GM12878 (cell line): ENCODE measurements around the gene UMOD. TPM values are rescaled to one million over a fixed set of nuclear protein-coding genes. Genes with fewer than 3 reads are reported as not detected.

ENCODE experiments used
- ATAC-seq: fragments of 200-7000 bp; cut with Tn5 transposase; 3 replicates; pipeline ENCODE4 v1.9.1; 2020; ENCODE audit warnings: mild to moderate bottlenecking, moderate library complexity
- BruUV-seq: library from RNA; stranded (reverse); fragments of 400-500 nt; replicated peaks from 2 replicates; lab custom pipeline; 2021; lab: Mats Ljungman, UMichigan
- CTCF ChIA-PET: fragments of 300-600 bp; sonication (Branson Sonifier 250); formaldehyde crosslinking; extraction: SDS; loops from one replicate; lab custom pipeline; 2021; ENCODE audit warnings: inconsistent platforms; lab: Yijun Ruan, JAX
- POLR2A ChIA-PET: fragments of 350-600 bp; formaldehyde crosslinking; extraction: SDS; loops from one replicate; lab custom pipeline; 2021; ENCODE audit warnings: inconsistent platforms; lab: Charles Lee
- RAD21 ChIA-PET: fragments of 300-600 bp; sonication (Branson Sonifier 250); formaldehyde crosslinking; loops from one replicate; lab custom pipeline; 2023; ENCODE audit warnings: antibody characterized with exemption; ENCODE audit not compliant: unreplicated experiment; lab: Charles Lee
- SMC1A ChIA-PET: fragments of 300-600 bp; sonication (Branson Sonifier 250); formaldehyde crosslinking; loops from one replicate; lab custom pipeline; 2023; ENCODE audit not compliant: unreplicated experiment, uncharacterized antibody; lab: Charles Lee
- DNase-seq: peaks from one replicate; pipeline ENCODE4 v3.0.0-alpha.2; 2011; ENCODE audit warnings: low read depth, low spot score
- FAIRE-seq: peaks from 3 replicates; lab custom pipeline; 2011; peaks lifted over from hg19 to GRCh38; lab: Jason Lieb, UNC
- H2AFZ ChIP-seq: 2 replicates; pipeline ENCODE4 v1.6.0; 2011; ENCODE audit warnings: low read depth, low read length, control low read depth; ENCODE audit not compliant: control insufficient read depth
- H3K27ac ChIP-seq: 2 replicates; pipeline ENCODE4 v1.5.1; 2011; ENCODE audit warnings: control low read depth; ENCODE audit not compliant: control insufficient read depth, insufficient read depth
- H3K27me3 ChIP-seq, 2 experiments: replicated peaks in 1 of 2; 2 replicates each; pipeline versions ENCODE4 v1.6.0 to v1.6.1; 2011; ENCODE audit warnings: low read length in 1 of 2; ENCODE audit not compliant: control insufficient read depth in 2 of 2, insufficient read depth in 2 of 2
- H3K36me3 ChIP-seq, 2 experiments: 2 replicates each; pipeline ENCODE4 v1.5.1; 2011; ENCODE audit warnings: low read length in 1 of 2; ENCODE audit not compliant: control insufficient read depth in 2 of 2, insufficient read depth in 2 of 2
- H3K4me1 ChIP-seq: 2 replicates; pipeline ENCODE4 v1.6.1; 2011; ENCODE audit warnings: mild to moderate bottlenecking, low read length, moderate library complexity, mixed read lengths; ENCODE audit not compliant: control insufficient read depth, insufficient read depth
- H3K4me2 ChIP-seq: 2 replicates; pipeline ENCODE4 v1.6.0; 2011; ENCODE audit warnings: control low read depth; ENCODE audit not compliant: control insufficient read depth, insufficient read depth
- H3K4me3 ChIP-seq: fragments of 200-600 bp; sonication (generic); 2 replicates; pipeline ENCODE4 v1.5.1; 2016
- H3K79me2 ChIP-seq: 2 replicates; pipeline ENCODE4 v1.6.0; 2011; ENCODE audit warnings: low read length; ENCODE audit not compliant: control insufficient read depth, insufficient read depth
- H3K9ac ChIP-seq: 2 replicates; pipeline ENCODE4 v1.8.0; 2011; ENCODE audit warnings: low read length, control low read depth, mixed read lengths; ENCODE audit not compliant: control insufficient read depth, insufficient read depth
- H3K9me3 ChIP-seq: replicated peaks from 3 replicates; pipeline ENCODE4 v1.5.1; 2011; ENCODE audit warnings: mild to moderate bottlenecking, low read length; ENCODE audit not compliant: control insufficient read depth, insufficient read depth
- H4K20me1 ChIP-seq: 2 replicates; pipeline ENCODE4 v1.6.0; 2011; ENCODE audit not compliant: control insufficient read depth, insufficient read depth
- KAT2A ChIP-seq: conservative IDR thresholded peaks from 2 replicates; pipeline ENCODE4 v1.6.1; 2011; ENCODE audit warnings: low read depth, low read length; ENCODE audit not compliant: control insufficient read depth
- PML ChIP-seq: IDR thresholded peaks from 2 replicates; pipeline ENCODE4 v1.6.1; 2012; ENCODE audit warnings: low read length, inconsistent platforms
- RAD21 ChIP-seq: IDR thresholded peaks from 2 replicates; pipeline ENCODE4 v1.6.1; 2011; ENCODE audit warnings: mild to moderate bottlenecking, low read depth, low read length, moderate library complexity; ENCODE audit not compliant: insufficient read depth
- SMC3 ChIP-seq: IDR thresholded peaks from 2 replicates; pipeline ENCODE4 v1.6.1; 2011; ENCODE audit warnings: low read length, improper control_type of control experiment, borderline replicate concordance
- ZNF622 ChIP-seq: fragments of 450-650 bp; IDR thresholded peaks from 2 replicates; pipeline ENCODE4 v1.6.1; 2017; ENCODE audit warnings: mild to moderate bottlenecking, inconsistent platforms
- WGBS: methylation state at CpG from one replicate; pipeline ENCODE4 v1.1.6; 2016; ENCODE audit warnings: low lambda C conversion rate; ENCODE audit not compliant: insufficient replicate concordance, insufficient coverage; ENCODE audit errors: missing lambda C conversion rate; 5-methylcytosine and 5-hydroxymethylcytosine counted together
- in situ Hi-C: fragments of 300-500 bp; cut with MboI; formaldehyde crosslinking; loops from 9 replicates; pipeline ENCODE4 v1.14.3; 2018; ENCODE audit warnings: mixed read lengths
- intact Hi-C: fragments of 100-400 bp; cut with micrococcal nuclease; formaldehyde crosslinking; loops from one replicate; pipeline ENCODE4 v1.14.2; 2022; ENCODE audit not compliant: unreplicated experiment
- polyA plus RNA-seq, 11 experiments: library from polyadenylated mRNA; depleted of rRNA in 4 of 11; unstranded in 6 of 11; stranded (reverse) in 5 of 11; fragments of >200 nt; fragmentation: Nextera tagmentation in 4 of 11; fragmentation: Illumina TruSeq in 1 of 11; extraction: Ambion mirVana in 4 of 11; extraction: Trizol in 1 of 11; gene quantifications; 1 replicate in 1 of 11; 2 replicates in 10 of 11; pipeline versions ENCODE4 v1.2.1 to v1.2.3, GENCODE V29; 2011 to 2016; ENCODE audit warnings: inconsistent platforms in 2 of 11, missing spikeins in 2 of 11, low read depth in 1 of 11
- total RNA-seq, 4 experiments: library from RNA; depleted of rRNA in 3 of 4; stranded (reverse); fragments of >200 nt in 3 of 4; fragmentation: Illumina TruSeq in 1 of 4; extraction: Trizol in 1 of 4; gene quantifications; 2 replicates each; pipeline versions ENCODE4 v1.2.1 to v1.2.3, GENCODE V29; 2013 to 2021
- TF ChIP-seq, protein P1 (sequence below), 3 experiments: IDR thresholded peaks in 2 of 3; conservative IDR thresholded peaks in 1 of 3; 2 replicates each; pipeline ENCODE4 v1.5.1; 2011; ENCODE audit warnings: low read depth in 3 of 3, low read length in 3 of 3, mild to moderate bottlenecking in 3 of 3, control low read depth in 2 of 3, moderate library complexity in 2 of 3, inconsistent platforms in 1 of 3, mixed read lengths in 1 of 3; ENCODE audit not compliant: control insufficient read depth in 2 of 3, insufficient read depth in 1 of 3; ENCODE audit errors: extremely low read depth in 1 of 3

UMOD gene
- total and polyA plus RNA-seq, 10 of the 15 experiments (the other 5 are each of a cell fraction or from before 2014, with no cell fraction given): not detected

DNA sequence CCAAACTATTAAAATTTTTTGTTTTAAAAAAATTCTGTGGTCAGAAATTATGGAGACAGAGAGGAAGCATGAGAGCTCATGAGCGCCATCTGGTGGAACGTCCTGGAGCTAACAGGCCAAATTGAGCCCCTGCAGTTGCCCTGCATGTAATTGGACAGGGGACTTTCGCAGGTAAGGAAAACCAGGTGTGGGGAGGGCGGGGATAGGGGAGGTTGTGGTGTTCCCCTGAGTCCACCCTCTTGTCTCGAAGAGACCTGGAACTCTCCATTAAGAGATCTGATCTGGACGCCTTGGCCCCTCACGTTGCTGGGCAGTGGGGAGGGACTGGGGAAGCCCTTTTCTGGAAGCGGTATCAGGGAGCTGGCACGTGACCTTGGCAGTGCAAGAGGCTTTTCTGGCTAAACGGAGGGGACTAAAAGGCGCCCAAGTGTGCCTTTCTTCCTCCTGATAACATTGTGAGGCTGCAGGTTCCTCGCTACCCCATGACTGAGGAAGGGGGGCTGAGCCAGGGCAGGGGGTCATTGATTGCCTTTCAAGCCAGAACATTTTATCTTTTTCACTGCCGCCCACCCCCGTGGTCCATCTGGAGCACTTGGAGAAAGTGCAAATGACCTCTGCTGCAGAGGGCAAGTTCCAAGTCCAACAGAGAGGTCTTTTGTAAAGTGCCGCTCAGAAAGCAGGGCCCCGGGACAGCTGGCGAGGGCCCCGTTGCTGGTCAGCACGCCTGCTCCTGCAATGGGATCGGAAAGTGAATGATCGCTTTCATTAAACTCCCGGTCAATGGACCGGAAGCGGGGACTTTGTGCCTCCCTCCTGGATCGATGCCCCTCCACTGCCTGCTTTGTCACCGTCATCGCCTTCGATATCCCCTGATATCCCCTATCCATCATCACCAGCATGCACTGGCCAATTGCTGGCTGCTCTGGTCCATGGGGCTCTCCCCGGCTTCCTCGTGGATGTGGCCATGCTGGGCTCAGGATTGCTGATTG is 33.6 kb upstream of the UMOD start:
- H3K27me3 ChIP-seq: no peaks in the 10 kb centered on the region
- no peaks in the 10 kb centered on the region for H3K79me2 ChIP-seq
- no TSS peak for BruUV-seq
- no peak overlapping the region for H3K4me2 ChIP-seq
- H3K4me1 ChIP-seq: no peaks in the 10 kb centered on the region
- H3K9ac ChIP-seq: no peak overlapping the region
- RAD21 ChIA-PET: interaction anchor here (0.6 to 5.7 kb wide), 7 partner anchors 9 to 689 kb away, joined by 3 to 58 read pairs (median 3); no protein-coding TSS in a partner anchor
- SMC1A ChIA-PET: interaction anchor here (0.7 to 5.2 kb wide), 7 partner anchors 10 to 785 kb away, joined by 3 to 66 read pairs (median 4); no protein-coding TSS in a partner anchor
- no peak overlapping the region for H3K27ac ChIP-seq
- POLR2A ChIA-PET: no interaction called here
- CTCF ChIA-PET: interaction anchor here (0.6 to 6.4 kb wide), 27 partner anchors 8 to 824 kb away, joined by 3 to 137 read pairs (median 4); no protein-coding TSS in a partner anchor
- no peaks in the 10 kb centered on the region for H3K36me3 ChIP-seq
- intact Hi-C loops: loop anchor here (10.0 kb wide), 1 partner anchor 319 kb away; no protein-coding TSS in a partner anchor
- no peak for DNase-seq
- peak; percentile 63 for ATAC-seq
- no peak for FAIRE-seq
- H3K9me3 ChIP-seq: no peaks in the 10 kb centered on the region
- in situ Hi-C loops: no loop called here
- H2AFZ ChIP-seq: no peak overlapping the region
- TF ChIP-seq SMC3 (peak; percentile 70), RAD21 (peak; percentile 50), PML (no peak), KAT2A (no peak), ZNF622 (no peak)
- TF ChIP-seq, protein P1, sequence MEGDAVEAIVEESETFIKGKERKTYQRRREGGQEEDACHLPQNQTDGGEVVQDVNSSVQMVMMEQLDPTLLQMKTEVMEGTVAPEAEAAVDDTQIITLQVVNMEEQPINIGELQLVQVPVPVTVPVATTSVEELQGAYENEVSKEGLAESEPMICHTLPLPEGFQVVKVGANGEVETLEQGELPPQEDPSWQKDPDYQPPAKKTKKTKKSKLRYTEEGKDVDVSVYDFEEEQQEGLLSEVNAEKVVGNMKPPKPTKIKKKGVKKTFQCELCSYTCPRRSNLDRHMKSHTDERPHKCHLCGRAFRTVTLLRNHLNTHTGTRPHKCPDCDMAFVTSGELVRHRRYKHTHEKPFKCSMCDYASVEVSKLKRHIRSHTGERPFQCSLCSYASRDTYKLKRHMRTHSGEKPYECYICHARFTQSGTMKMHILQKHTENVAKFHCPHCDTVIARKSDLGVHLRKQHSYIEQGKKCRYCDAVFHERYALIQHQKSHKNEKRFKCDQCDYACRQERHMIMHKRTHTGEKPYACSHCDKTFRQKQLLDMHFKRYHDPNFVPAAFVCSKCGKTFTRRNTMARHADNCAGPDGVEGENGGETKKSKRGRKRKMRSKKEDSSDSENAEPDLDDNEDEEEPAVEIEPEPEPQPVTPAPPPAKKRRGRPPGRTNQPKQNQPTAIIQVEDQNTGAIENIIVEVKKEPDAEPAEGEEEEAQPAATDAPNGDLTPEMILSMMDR (IDR thresholded peaks at IDR 0.05 in 2 of 3, conservative IDR thresholded peaks at IDR 0.05 in 1 of 3; ENCODE audit: control insufficient read depth in 2 of 3, extremely low read depth in 1 of 3, insufficient read depth in 1 of 3, low read depth in 3 of 3, low read length in 3 of 3): peak; percentile 74 to 89 (median 79)
- TF ChIP-seq, all 136 proteins: peak for 3
- 6% methylated on average over 28 of the region's 30 CpGs for WGBS
- Histone ChIP-seq H3K4me3 (no peak overlapping the region), H4K20me1 (no peaks in the 10 kb centered on the region)
